Measurements from ENCODE around the gene TECPR1. TPM values are rescaled to one million over a fixed set of nuclear protein-coding genes. Genes with fewer than 3 reads are reported as not detected.
A peak's percentile ranks its signal among the peaks of the same experiment; 100 is the strongest.

TECPR1 gene
- polyA plus RNA-seq, 2 of the 4 experiments (the other 2 are of a cell fraction): 2.5 to 11.1 TPM

DNA sequence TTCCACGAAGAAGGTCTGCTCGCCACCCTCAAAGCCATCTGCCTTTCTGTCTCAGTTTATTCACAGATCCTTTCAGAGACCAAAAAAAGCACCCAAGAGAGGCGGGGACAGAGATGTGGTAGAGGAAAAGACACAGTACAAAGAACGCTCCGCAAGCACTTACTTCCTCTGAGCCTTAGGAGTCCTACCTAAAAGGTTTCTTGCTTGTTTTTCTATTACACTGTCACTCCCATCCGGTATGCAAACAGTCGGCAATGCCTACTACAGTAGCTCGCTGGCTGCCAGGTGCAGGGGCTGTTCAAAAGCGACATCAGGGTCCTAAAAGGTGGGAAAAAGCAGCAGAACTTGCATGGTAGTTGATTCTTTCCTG, 816 bp downstream of the TECPR1 start (continued):
- TF ChIP-seq ZNF302 (CRISPR knock-in tag; IDR thresholded peaks at IDR 0.05) (no peak), HOXB13 (CRISPR knock-in tag; IDR thresholded peaks at IDR 0.05; ENCODE audit: low read depth) (no peak), EP300 (IDR thresholded peaks at IDR 0.05) (no peak), HOXA7 (CRISPR knock-in tag; IDR thresholded peaks at IDR 0.05) (no peak)

- H3K9me3 ChIP-seq: no peaks in the 10 kb centered on the region
- peak overlapping the region; percentile 84 for H3K4me2 ChIP-seq
- FAIRE-seq (no peak), DNase-seq (ENCODE audit: low read depth in 1 of 2, low spot score in 1 of 2) (no peak), ATAC-seq (no peak)
- WGBS (ENCODE audit: missing lambda C conversion rate): 62% methylated on average over 3 of the region's 3 CpGs
- ChIA-PET POLR2A (no interaction called here), CTCF (interaction anchor here (0.6 to 1.0 kb wide), 2 partner anchors 10 to 82 kb away, joined by 3 to 5 read pairs; no protein-coding TSS in a partner anchor)
- TF ChIP-seq MAFK (IDR thresholded peaks at IDR 0.05; ENCODE audit: partially characterized antibody): peak; percentile 25
- no peak for TF ChIP-seq RNF2 (IDR thresholded peaks at IDR 0.05; ENCODE audit: borderline replicate concordance, low read depth)
- H3K4me1 ChIP-seq: peaks cover 17% of the 10 kb centered on the region
- H3K4me3 ChIP-seq: no peak overlapping the region; the same call in 2 of the 3 replicates
- peak overlapping the region in 1 of 2 experiments; percentile 53; a peak in 2 of 6 replicates for H3K27ac ChIP-seq
Measured at GRCh38 chr7:98250789-98251188, 1.2 kb downstream of the TECPR1 start.

- H3K9me3 ChIP-seq: no peaks in the 10 kb centered on the region
- DNase-seq (ENCODE audit: low read depth in 1 of 2, low spot score in 1 of 2) (no peak), FAIRE-seq (no peak), ATAC-seq (no peak)
- ChIA-PET POLR2A (no interaction called here), CTCF (interaction anchor here (1.1 kb wide), 1 partner anchor 9 kb away, joined by 6 read pairs; no protein-coding TSS in a partner anchor)
- H3K27ac ChIP-seq: no peak overlapping the region
- 83% methylated on average over 6 of the region's 6 CpGs for WGBS (ENCODE audit: missing lambda C conversion rate)
- H3K4me3 ChIP-seq: no peak overlapping the region
- TF ChIP-seq NFE2L2 (conservative IDR thresholded peaks at IDR 0.05; ENCODE audit: low read length) (no peak), BCL3 (IDR thresholded peaks at IDR 0.05) (no peak), JUN (IDR thresholded peaks at IDR 0.05) (no peak), RCOR1 (IDR thresholded peaks at IDR 0.05; ENCODE audit: low read depth, low read length) (no peak)
- TF ChIP-seq, protein P1, sequence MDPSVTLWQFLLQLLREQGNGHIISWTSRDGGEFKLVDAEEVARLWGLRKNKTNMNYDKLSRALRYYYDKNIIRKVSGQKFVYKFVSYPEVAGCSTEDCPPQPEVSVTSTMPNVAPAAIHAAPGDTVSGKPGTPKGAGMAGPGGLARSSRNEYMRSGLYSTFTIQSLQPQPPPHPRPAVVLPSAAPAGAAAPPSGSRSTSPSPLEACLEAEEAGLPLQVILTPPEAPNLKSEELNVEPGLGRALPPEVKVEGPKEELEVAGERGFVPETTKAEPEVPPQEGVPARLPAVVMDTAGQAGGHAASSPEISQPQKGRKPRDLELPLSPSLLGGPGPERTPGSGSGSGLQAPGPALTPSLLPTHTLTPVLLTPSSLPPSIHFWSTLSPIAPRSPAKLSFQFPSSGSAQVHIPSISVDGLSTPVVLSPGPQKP (IDR thresholded peaks at IDR 0.05; ENCODE audit: low read depth, low read length): no peak
- H3K4me2 ChIP-seq: no peak overlapping the region
- H3K4me1 ChIP-seq: peaks cover 17% of the 10 kb centered on the region
Measured at GRCh38 chr7:98249106-98249505, 2.9 kb downstream of the TECPR1 start.

- Histone ChIP-seq H3K4me1 (peaks cover 13% of the 10 kb centered on the region), H3K4me2 (no peak overlapping the region), H3K9me3 (no peaks in the 10 kb centered on the region), H3K4me3 (no peak overlapping the region), H3K27ac (no peak overlapping the region)
- WGBS (ENCODE audit: missing lambda C conversion rate): 87% methylated on average over 8 of the region's 12 CpGs
- ATAC-seq (no peak), FAIRE-seq (no peak), DNase-seq (ENCODE audit: low read depth in 1 of 2, low spot score in 1 of 2) (no peak)
- ChIA-PET POLR2A (no interaction called here), CTCF (interaction anchor here (0.6 kb wide), 1 partner anchor 372 kb away, joined by 3 read pairs; no protein-coding TSS in a partner anchor)
- no peak for TF ChIP-seq RFX5 (IDR thresholded peaks at IDR 0.05)
- TF ChIP-seq TP53 (CRISPR knock-in tag; IDR thresholded peaks at IDR 0.05): no peak
- TF ChIP-seq JUN (IDR thresholded peaks at IDR 0.05): no peak
- TF ChIP-seq, protein P2, sequence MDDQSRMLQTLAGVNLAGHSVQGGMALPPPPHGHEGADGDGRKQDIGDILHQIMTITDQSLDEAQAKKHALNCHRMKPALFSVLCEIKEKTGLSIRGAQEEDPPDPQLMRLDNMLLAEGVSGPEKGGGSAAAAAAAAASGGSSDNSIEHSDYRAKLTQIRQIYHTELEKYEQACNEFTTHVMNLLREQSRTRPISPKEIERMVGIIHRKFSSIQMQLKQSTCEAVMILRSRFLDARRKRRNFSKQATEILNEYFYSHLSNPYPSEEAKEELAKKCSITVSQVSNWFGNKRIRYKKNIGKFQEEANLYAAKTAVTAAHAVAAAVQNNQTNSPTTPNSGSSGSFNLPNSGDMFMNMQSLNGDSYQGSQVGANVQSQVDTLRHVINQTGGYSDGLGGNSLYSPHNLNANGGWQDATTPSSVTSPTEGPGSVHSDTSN (IDR thresholded peaks at IDR 0.05): no peak
- TF ChIP-seq, protein P3, sequence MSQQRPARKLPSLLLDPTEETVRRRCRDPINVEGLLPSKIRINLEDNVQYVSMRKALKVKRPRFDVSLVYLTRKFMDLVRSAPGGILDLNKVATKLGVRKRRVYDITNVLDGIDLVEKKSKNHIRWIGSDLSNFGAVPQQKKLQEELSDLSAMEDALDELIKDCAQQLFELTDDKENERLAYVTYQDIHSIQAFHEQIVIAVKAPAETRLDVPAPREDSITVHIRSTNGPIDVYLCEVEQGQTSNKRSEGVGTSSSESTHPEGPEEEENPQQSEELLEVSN (IDR thresholded peaks at IDR 0.05; ENCODE audit: borderline replicate concordance, low read depth): no peak
- no peak for TF ChIP-seq HEYL (CRISPR knock-in tag; IDR thresholded peaks at IDR 0.05)
- no peak for TF ChIP-seq RARB (CRISPR knock-in tag; IDR thresholded peaks at IDR 0.05)
- no peak for TF ChIP-seq BCL3 (IDR thresholded peaks at IDR 0.05)
Measured at GRCh38 chr7:98248156-98248555, 3.9 kb downstream of the TECPR1 start.
